Effector memory CD4-positive, alpha-beta T cell (primary cell): ENCODE data around the gene CASP9.
"Not testable (repeated sequence)": the region's sequence is repeated elsewhere in the genome, so short reads cannot be mapped to it uniquely, and the experiment has no call there.

Experiments
- DNase-seq, 3 donors: peaks; one replicate each; pipeline ENCODE4 v3.0.0-alpha.2; 2020
- H3K27ac ChIP-seq: 2 replicates; pipeline ENCODE4 v1.7.0; 2013; ENCODE audit warnings: mild to moderate bottlenecking, low read length, moderate library complexity; ENCODE audit not compliant: insufficient read depth, poor library complexity, severe bottlenecking
- H3K27me3 ChIP-seq: replicated peaks from 2 replicates; pipeline ENCODE4 v1.7.0; 2013; ENCODE audit warnings: mild to moderate bottlenecking, low read length; ENCODE audit not compliant: insufficient read depth, control insufficient read depth, poor library complexity, severe bottlenecking
- H3K36me3 ChIP-seq: 2 replicates; pipeline ENCODE4 v1.7.0; 2013; ENCODE audit warnings: mild to moderate bottlenecking, low read length, moderate library complexity; ENCODE audit not compliant: control insufficient read depth, insufficient read depth
- H3K4me1 ChIP-seq: 2 replicates; pipeline ENCODE4 v1.7.0; 2013; ENCODE audit warnings: low read length, mild to moderate bottlenecking; ENCODE audit not compliant: control insufficient read depth, insufficient read depth, poor library complexity, severe bottlenecking
- H3K4me3 ChIP-seq: 2 replicates; pipeline ENCODE4 v1.7.0; 2013; ENCODE audit warnings: low read length, low read depth, mild to moderate bottlenecking; ENCODE audit not compliant: insufficient read depth, poor library complexity, severe bottlenecking
- H3K9me3 ChIP-seq: 2 replicates; pipeline ENCODE4 v1.7.0; 2013; ENCODE audit warnings: mild to moderate bottlenecking, low read length, moderate library complexity; ENCODE audit not compliant: control insufficient read depth

Gene CASP9

GRCh38 chr1:15515022-15515663, 8.9 kb downstream of the CASP9 start:
- H3K4me3 ChIP-seq, result no peak overlapping the region
- peaks cover 9% of the 10 kb centered on the region for H3K36me3 ChIP-seq
- H3K4me1 ChIP-seq, result peaks cover 6% of the 10 kb centered on the region
- H3K9me3 ChIP-seq, result no peaks in the 10 kb centered on the region
- DNase-seq, result no peak
- no peak overlapping the region for H3K27ac ChIP-seq
- no peaks in the 10 kb centered on the region for H3K27me3 ChIP-seq

DNA sequence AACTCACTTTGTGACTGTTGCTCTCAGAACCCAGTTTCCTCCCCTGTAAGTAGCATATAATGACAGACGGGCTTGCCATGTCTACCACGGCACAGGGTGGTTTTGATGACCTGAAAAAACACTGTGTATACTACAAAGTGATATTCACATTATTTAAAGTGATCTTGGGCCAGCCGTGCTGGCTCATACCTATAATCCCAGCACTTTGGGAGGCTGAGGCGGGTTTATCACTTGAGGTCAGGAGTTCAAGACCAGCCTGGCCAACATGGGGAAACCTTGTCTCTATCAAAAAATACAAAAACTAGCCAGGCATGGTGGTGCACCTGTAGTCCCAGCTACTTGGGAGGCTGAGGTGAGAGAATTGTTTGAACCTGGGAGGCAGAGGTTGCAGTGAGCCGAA, 9.5 kb downstream of the CASP9 start:
- H3K4me3 ChIP-seq, DNase-seq, H3K27me3 ChIP-seq, H3K36me3 ChIP-seq, H3K9me3 ChIP-seq, H3K27ac ChIP-seq, H3K4me1 ChIP-seq: not testable (repeated sequence)

DNA sequence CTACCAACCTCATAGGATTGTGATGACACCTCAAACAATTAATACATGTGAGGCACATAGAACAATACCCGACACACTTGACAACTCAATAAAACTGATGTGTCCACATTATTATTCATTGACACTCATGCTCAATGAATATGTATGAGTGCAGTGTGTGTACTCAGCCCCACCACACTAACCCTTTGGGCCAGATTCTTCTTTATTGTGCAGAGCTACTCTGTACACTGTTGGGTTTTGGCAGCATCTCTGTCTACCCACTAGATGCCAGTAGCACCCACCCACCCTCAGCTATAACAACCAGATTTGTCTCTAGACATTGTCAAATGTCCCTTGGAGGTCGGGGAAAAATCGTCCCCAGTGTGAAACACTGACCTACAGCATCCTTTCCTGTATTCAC, 10.1 kb downstream of the CASP9 start:
- no peak overlapping the region for H3K27ac ChIP-seq
- no peaks in the 10 kb centered on the region for H3K27me3 ChIP-seq
- DNase-seq, result no peak
- H3K9me3 ChIP-seq, result no peaks in the 10 kb centered on the region
- peaks cover 6% of the 10 kb centered on the region for H3K4me1 ChIP-seq
- no peak overlapping the region for H3K4me3 ChIP-seq
- peaks cover 9% of the 10 kb centered on the region for H3K36me3 ChIP-seq

- H3K4me1 ChIP-seq, result peaks cover 6% of the 10 kb centered on the region
- no peaks in the 10 kb centered on the region for H3K27me3 ChIP-seq
- no peak overlapping the region for H3K4me3 ChIP-seq
- no peaks in the 10 kb centered on the region for H3K9me3 ChIP-seq
- DNase-seq, result no peak
- no peak overlapping the region for H3K27ac ChIP-seq
- peaks cover 9% of the 10 kb centered on the region for H3K36me3 ChIP-seq
Measured at GRCh38 chr1:15513192-15513591, 10.8 kb downstream of the CASP9 start.

GRCh38 chr1:15510611-15511405, 13.2 kb downstream of the CASP9 start:
- Histone ChIP-seq H3K4me1 (peaks cover 6% of the 10 kb centered on the region), H3K36me3 (peaks cover 6% of the 10 kb centered on the region), H3K9me3 (no peaks in the 10 kb centered on the region), H3K27me3 (no peaks in the 10 kb centered on the region), H3K27ac (no peak overlapping the region), H3K4me3 (no peak overlapping the region)
- DNase-seq, result no peak

DNA sequence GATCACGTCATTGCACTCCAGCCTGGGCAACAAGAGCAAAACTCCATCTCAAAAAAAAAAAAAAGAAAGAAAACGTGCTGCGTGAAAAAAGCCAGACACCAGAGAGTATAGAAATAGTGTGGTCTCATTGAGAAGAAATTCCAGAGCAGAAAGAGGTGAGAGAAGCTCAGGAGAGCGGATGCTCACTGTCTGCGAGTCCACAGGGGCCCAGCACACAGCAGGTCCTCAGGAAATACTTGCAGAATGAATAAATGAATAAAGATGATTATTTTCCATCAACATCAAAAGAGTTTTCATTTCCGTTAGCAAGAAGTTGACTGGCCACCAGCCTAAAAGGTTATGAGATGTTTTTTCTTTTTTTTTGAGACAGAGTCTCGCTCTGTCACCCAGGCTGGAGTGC, 14.4 kb downstream of the CASP9 start:
- DNase-seq, result no peak
- H3K27ac ChIP-seq, result no peak overlapping the region
- no peaks in the 10 kb centered on the region for H3K27me3 ChIP-seq
- H3K4me1 ChIP-seq, result no peaks in the 10 kb centered on the region
- H3K36me3 ChIP-seq, result peaks cover 9% of the 10 kb centered on the region
- no peak overlapping the region for H3K4me3 ChIP-seq
- no peaks in the 10 kb centered on the region for H3K9me3 ChIP-seq

- H3K4me1 ChIP-seq, result no peaks in the 10 kb centered on the region
- H3K9me3 ChIP-seq, result no peaks in the 10 kb centered on the region
- peaks cover 9% of the 10 kb centered on the region for H3K36me3 ChIP-seq
- DNase-seq, result no peak
- no peak overlapping the region for H3K4me3 ChIP-seq
- no peak overlapping the region for H3K27ac ChIP-seq
- no peaks in the 10 kb centered on the region for H3K27me3 ChIP-seq
Measured at GRCh38 chr1:15508700-15509487, 15.1 kb downstream of the CASP9 start.

- DNase-seq, result no peak
- Histone ChIP-seq H3K27me3 (no peaks in the 10 kb centered on the region), H3K4me3 (no peak overlapping the region), H3K36me3 (peaks cover 13% of the 10 kb centered on the region), H3K9me3 (no peaks in the 10 kb centered on the region), H3K27ac (no peak overlapping the region), H3K4me1 (no peaks in the 10 kb centered on the region)
Measured at GRCh38 chr1:15507278-15507677, 16.7 kb downstream of the CASP9 start.

GRCh38 chr1:15506831-15507230, 17.2 kb downstream of the CASP9 start:
- peaks cover 9% of the 10 kb centered on the region for H3K36me3 ChIP-seq
- H3K4me1 ChIP-seq, result no peaks in the 10 kb centered on the region
- no peaks in the 10 kb centered on the region for H3K27me3 ChIP-seq
- DNase-seq, result no peak
- no peak overlapping the region for H3K4me3 ChIP-seq
- H3K9me3 ChIP-seq, result no peaks in the 10 kb centered on the region
- H3K27ac ChIP-seq, result no peak overlapping the region

- no peak overlapping the region for H3K4me3 ChIP-seq
- no peaks in the 10 kb centered on the region for H3K27me3 ChIP-seq
- peaks cover 9% of the 10 kb centered on the region for H3K36me3 ChIP-seq
- no peak overlapping the region for H3K27ac ChIP-seq
- H3K4me1 ChIP-seq, result no peaks in the 10 kb centered on the region
- no peak for DNase-seq
- H3K9me3 ChIP-seq, result no peaks in the 10 kb centered on the region
Measured at GRCh38 chr1:15504436-15504835, 19.6 kb downstream of the CASP9 start.
